Esophagus squamous epithelium (tissue), 4 donors: Measurements from ENCODE around the gene BID.

ENCODE experiments used
- CTCF ChIP-seq, 6 experiments: fragments of 450-650 bp in 4 of 6; fragments of 200-600 bp in 2 of 6; sonication (generic) in 2 of 6; IDR thresholded peaks; one replicate each; pipeline ENCODE4 v1.5.1; 2016 to 2019; ENCODE audit warnings: antibody characterized with exemption in 6 of 6, mild to moderate bottlenecking in 4 of 6, moderate library complexity in 4 of 6
- POLR2A ChIP-seq, 4 donors: fragments of 450-650 bp; IDR thresholded peaks; one replicate each; pipeline ENCODE4 v1.6.1; 2017; ENCODE audit warnings: antibody characterized with exemption in 4 of 4, mild to moderate bottlenecking in 4 of 4, moderate library complexity in 3 of 4

DNA sequence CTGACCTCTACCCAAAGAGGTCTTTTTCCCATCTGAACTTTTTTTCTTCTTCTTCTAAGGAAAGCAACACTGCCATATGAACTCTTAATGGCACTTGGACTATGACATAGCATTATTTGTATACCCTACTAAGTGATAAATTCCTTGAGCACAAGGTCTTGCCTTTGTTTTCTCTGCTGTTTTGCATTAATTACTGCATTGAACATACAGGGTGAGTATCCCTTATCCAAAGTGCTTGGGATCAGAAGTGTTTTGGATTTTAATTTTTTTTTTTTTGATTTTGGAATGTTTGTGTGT lies 48.8 kb downstream of the BID start:
- TF ChIP-seq CTCF (IDR thresholded peaks at IDR 0.05) (no peak), POLR2A (IDR thresholded peaks at IDR 0.05) (no peak)
